ENCODE measurements around the gene FANCC.

Gene FANCC

DNA sequence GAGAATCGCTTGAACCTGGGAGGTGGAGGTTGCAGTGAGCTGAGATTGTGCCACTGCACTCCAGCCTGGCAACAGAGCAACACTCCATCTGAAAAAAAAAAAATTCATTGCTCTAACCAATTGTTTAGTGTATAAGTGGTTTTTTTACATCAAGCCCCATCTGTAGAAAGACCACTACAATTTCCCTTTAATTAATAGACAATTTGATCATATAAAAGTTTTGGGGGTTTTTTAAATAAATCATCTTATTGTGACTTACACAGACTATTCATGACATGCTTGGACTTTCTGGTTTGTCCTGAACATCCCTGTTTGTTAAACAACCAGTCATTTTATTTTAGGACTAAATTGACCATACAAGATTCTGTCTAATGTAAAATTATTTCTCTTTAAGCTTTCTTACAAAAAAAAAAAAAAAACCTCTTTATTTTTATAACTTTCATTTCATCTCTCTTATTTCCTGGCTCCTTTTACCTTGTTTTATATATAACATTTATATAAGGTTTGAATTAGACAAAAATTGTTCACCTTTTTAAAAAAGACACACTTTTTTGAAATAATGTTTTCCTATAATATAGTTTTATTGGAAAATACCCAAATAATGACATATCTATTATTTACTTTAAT, 9.8 kb upstream of the FANCC start:
- Histone ChIP-seq H3K36me3 (ENCODE audit: insufficient read depth, insufficient read length, low read length) (no peaks in the 10 kb centered on the region), H3K9ac (ENCODE audit: insufficient read length, low read depth) (no peak overlapping the region), H3K9me3 (ENCODE audit: insufficient read depth, low read length) (peaks cover 72% of the 10 kb centered on the region), H3K27me3 (ENCODE audit: insufficient read depth, insufficient read length) (no peaks in the 10 kb centered on the region), H3K4me1 (ENCODE audit: insufficient read depth, insufficient read length) (no peaks in the 10 kb centered on the region), H3K4me3 (ENCODE audit: insufficient read length, low read depth) (no peak overlapping the region)
- no peak for DNase-seq (ENCODE audit: low read depth, low spot score)
- TF ChIP-seq SUZ12 (IDR thresholded peaks at IDR 0.05; ENCODE audit: extremely low read depth, insufficient read depth, insufficient read length): no peak

DNA sequence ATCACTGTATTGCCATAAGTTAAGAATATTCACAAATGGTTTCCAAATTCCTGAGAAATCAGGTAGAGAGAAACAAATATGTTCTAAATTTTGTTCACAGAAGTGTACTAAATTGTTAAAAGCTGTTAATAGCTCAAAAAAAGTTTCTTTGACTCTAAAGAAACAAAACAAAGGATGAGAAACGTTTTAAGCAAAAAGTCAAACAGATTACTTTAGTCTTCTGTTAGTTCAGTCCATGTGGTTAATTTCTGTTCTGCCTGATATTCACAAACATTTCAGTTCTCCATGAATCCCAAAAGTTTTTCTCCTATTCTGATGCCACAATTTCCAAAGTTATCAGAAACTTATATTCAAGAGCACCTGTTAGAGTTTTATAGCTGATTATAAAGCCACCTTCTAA, 7.7 kb upstream of the FANCC start:
- peaks cover 73% of the 10 kb centered on the region for H3K9me3 ChIP-seq (ENCODE audit: insufficient read depth, low read length)
- H3K9ac ChIP-seq (ENCODE audit: insufficient read length, low read depth): no peak overlapping the region
- H3K4me3 ChIP-seq (ENCODE audit: insufficient read length, low read depth): no peak overlapping the region
- H3K4me1 ChIP-seq (ENCODE audit: insufficient read depth, insufficient read length): no peaks in the 10 kb centered on the region
- no peaks in the 10 kb centered on the region for H3K36me3 ChIP-seq (ENCODE audit: insufficient read depth, insufficient read length, low read length)
- no peaks in the 10 kb centered on the region for H3K27me3 ChIP-seq (ENCODE audit: insufficient read depth, insufficient read length)
- DNase-seq (ENCODE audit: low read depth, low spot score): no peak
- TF ChIP-seq YY1 (IDR thresholded peaks at IDR 0.05; ENCODE audit: insufficient read depth, insufficient read length) (no peak), ZNF274 (IDR thresholded peaks at IDR 0.05; ENCODE audit: low read depth, low read length) (no peak), SUZ12 (IDR thresholded peaks at IDR 0.05; ENCODE audit: extremely low read depth, insufficient read depth, insufficient read length) (no peak)

DNA sequence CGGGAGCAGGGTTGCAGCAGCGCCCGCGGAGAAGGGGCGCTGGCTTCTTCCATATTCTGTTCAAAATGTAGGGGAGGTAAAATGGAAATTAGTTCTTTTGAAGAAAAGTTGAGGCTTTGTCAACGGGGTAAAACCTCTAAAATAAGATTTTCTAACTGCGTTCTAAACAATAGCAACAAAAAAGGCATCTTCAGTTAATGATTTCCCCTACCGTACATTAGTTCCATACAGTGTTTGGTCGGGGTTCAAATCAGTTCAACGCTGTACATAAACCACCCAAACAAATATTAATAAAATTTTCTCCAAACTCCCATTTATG, 343 bp upstream of the FANCC start:
- Histone ChIP-seq H3K4me3 (ENCODE audit: insufficient read length, low read depth) (peak overlapping the region; percentile 77), H3K9me3 (ENCODE audit: insufficient read depth, low read length) (peaks cover 8% of the 10 kb centered on the region; the same call in 1 of the 2 replicates), H3K27me3 (ENCODE audit: insufficient read depth, insufficient read length) (no peaks in the 10 kb centered on the region), H3K4me1 (ENCODE audit: insufficient read depth, insufficient read length) (no peaks in the 10 kb centered on the region), H3K9ac (ENCODE audit: insufficient read length, low read depth) (peak overlapping the region; percentile 95), H3K36me3 (ENCODE audit: insufficient read depth, insufficient read length, low read length) (peaks cover 8% of the 10 kb centered on the region)
- TF ChIP-seq SUZ12 (IDR thresholded peaks at IDR 0.05; ENCODE audit: extremely low read depth, insufficient read depth, insufficient read length) (no peak), YY1 (IDR thresholded peaks at IDR 0.05; ENCODE audit: insufficient read depth, insufficient read length) (no peak)
- DNase-seq (ENCODE audit: low read depth, low spot score): no peak

DNA sequence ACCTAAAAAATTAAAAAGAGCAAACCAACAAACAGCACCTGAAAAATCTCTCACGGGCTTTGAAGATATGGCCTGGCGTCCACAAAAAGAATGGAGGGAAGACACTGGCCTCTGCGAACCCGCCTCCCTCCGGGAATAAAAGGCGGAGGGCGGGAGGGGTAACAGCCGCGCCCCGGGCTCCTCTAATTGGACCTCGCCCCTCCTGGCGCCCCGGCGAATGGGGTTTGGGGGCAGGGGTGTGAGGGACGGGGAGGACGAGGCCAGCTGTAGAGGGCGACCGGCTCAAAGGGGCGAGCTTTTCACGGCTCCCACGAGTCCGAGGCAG, 753 bp downstream of the FANCC start:
- peak overlapping the region; percentile 49 for H3K4me3 ChIP-seq (ENCODE audit: insufficient read length, low read depth)
- no peaks in the 10 kb centered on the region for H3K9me3 ChIP-seq (ENCODE audit: insufficient read depth, low read length)
- TF ChIP-seq SUZ12 (IDR thresholded peaks at IDR 0.05; ENCODE audit: extremely low read depth, insufficient read depth, insufficient read length): no peak
- TF ChIP-seq ZNF274 (IDR thresholded peaks at IDR 0.05; ENCODE audit: low read depth, low read length): no peak
- TF ChIP-seq YY1 (IDR thresholded peaks at IDR 0.05; ENCODE audit: insufficient read depth, insufficient read length): no peak
- H3K4me1 ChIP-seq (ENCODE audit: insufficient read depth, insufficient read length): no peaks in the 10 kb centered on the region
- DNase-seq (ENCODE audit: low read depth, low spot score): peak; percentile 79
- H3K9ac ChIP-seq (ENCODE audit: insufficient read length, low read depth): peak overlapping the region; percentile 79
- H3K27me3 ChIP-seq (ENCODE audit: insufficient read depth, insufficient read length): no peaks in the 10 kb centered on the region
- peaks cover 11% of the 10 kb centered on the region for H3K36me3 ChIP-seq (ENCODE audit: insufficient read depth, insufficient read length, low read length)

DNA sequence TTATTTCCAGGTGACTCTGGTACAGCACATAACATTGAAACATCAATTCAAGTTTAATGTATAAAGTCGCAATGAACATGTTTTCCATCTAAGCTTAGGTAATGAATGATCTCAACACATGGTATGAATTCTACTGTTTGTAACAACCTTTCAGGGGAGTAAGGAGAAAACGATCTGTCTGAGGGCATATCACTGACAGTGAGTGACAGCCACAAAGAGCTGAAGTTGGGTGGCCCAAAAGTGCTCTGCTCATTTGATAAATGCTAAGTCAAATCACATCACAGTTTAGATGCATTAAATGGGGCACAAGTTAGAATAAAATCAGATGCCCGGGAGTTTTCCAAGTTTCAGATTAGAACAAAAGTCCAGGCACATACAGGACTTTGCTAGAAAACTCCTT, 1.2 kb downstream of the FANCC start:
- H3K4me3 ChIP-seq (ENCODE audit: insufficient read length, low read depth): peak overlapping the region; percentile 49
- DNase-seq (ENCODE audit: low read depth, low spot score): no peak
- no peaks in the 10 kb centered on the region for H3K27me3 ChIP-seq (ENCODE audit: insufficient read depth, insufficient read length)
- peak overlapping the region; percentile 73 for H3K9ac ChIP-seq (ENCODE audit: insufficient read length, low read depth)
- TF ChIP-seq ZNF274 (IDR thresholded peaks at IDR 0.05; ENCODE audit: low read depth, low read length) (no peak), SUZ12 (IDR thresholded peaks at IDR 0.05; ENCODE audit: extremely low read depth, insufficient read depth, insufficient read length) (no peak), YY1 (IDR thresholded peaks at IDR 0.05; ENCODE audit: insufficient read depth, insufficient read length) (no peak)
- no peaks in the 10 kb centered on the region for H3K9me3 ChIP-seq (ENCODE audit: insufficient read depth, low read length)
- H3K4me1 ChIP-seq (ENCODE audit: insufficient read depth, insufficient read length): no peaks in the 10 kb centered on the region
- peaks cover 11% of the 10 kb centered on the region for H3K36me3 ChIP-seq (ENCODE audit: insufficient read depth, insufficient read length, low read length)

DNA sequence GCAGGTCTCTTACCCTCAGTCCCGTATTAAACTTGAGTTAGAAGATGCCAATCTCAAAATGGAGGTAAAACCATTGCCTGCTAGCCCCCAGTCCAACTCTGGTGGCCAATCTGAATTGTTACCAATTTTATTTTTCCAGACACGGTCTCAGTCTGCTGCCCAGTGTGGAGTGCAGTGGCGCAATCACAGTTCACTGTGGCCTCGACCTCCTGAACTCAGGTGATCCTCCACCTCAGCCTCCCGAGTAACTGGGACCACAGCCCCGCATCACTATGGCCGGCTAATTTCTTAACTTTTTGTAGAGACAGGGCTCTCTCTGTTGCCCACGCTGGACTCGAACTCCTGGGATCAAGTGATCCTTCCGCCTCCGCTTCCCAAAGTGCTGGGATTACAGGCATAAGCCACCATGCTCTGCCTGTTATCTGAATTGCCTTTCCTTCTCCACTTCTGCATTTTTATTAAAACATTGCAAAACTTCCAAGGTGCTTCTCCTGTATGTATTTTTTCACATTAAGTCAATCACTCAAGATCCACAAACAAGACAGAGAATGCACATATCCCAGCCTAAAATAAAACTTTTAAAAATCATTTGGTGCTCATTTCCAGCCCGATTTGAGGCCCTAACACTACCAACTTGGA, 2.3 kb downstream of the FANCC start:
- TF ChIP-seq YY1 (IDR thresholded peaks at IDR 0.05; ENCODE audit: insufficient read depth, insufficient read length) (no peak), ZNF274 (IDR thresholded peaks at IDR 0.05; ENCODE audit: low read depth, low read length) (no peak), SUZ12 (IDR thresholded peaks at IDR 0.05; ENCODE audit: extremely low read depth, insufficient read depth, insufficient read length) (no peak)
- Histone ChIP-seq H3K27me3 (ENCODE audit: insufficient read depth, insufficient read length) (no peaks in the 10 kb centered on the region), H3K9ac (ENCODE audit: insufficient read length, low read depth) (peak overlapping the region; percentile 47), H3K4me3 (ENCODE audit: insufficient read length, low read depth) (no peak overlapping the region), H3K9me3 (ENCODE audit: insufficient read depth, low read length) (no peaks in the 10 kb centered on the region), H3K36me3 (ENCODE audit: insufficient read depth, insufficient read length, low read length) (peaks cover 11% of the 10 kb centered on the region), H3K4me1 (ENCODE audit: insufficient read depth, insufficient read length) (no peaks in the 10 kb centered on the region)
- DNase-seq (ENCODE audit: low read depth, low spot score): no peak

DNA sequence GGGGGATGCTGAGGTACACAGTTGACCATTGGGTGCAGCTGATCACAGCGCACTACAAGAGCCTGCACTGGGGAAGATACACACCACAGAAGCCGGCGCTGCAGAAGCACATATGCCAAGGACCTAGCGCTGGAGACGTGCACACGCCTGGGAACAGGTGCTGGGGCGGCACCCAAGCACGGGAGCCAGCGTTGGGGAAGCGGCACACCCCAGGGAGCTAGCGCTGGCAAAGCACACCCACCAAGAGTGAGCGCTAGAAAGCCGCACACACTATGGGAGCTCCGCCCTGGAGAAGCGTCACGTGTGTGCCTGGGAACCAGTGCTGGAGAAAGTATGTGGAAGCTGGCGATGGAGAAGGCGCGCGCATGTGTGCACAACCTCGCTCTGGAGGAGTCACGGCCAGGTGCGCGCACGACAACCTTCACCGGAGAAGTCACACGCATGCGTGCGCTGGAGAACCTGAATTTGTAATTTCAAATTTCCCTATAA, 4.5 kb downstream of the FANCC start:
- H3K4me3 ChIP-seq (ENCODE audit: insufficient read length, low read depth): no peak overlapping the region
- no peak for TF ChIP-seq SUZ12 (IDR thresholded peaks at IDR 0.05; ENCODE audit: extremely low read depth, insufficient read depth, insufficient read length)
- no peak for TF ChIP-seq YY1 (IDR thresholded peaks at IDR 0.05; ENCODE audit: insufficient read depth, insufficient read length)
- TF ChIP-seq ZNF274 (IDR thresholded peaks at IDR 0.05; ENCODE audit: low read depth, low read length): no peak
- H3K9ac ChIP-seq (ENCODE audit: insufficient read length, low read depth): no peak overlapping the region

More for the DNA sequence above, 4.5 kb downstream of the FANCC start:
- Histone ChIP-seq H3K9me3 (ENCODE audit: insufficient read depth, low read length) (no peaks in the 10 kb centered on the region), H3K27me3 (ENCODE audit: insufficient read depth, insufficient read length) (no peaks in the 10 kb centered on the region), H3K4me1 (ENCODE audit: insufficient read depth, insufficient read length) (no peaks in the 10 kb centered on the region), H3K36me3 (ENCODE audit: insufficient read depth, insufficient read length, low read length) (peaks cover 15% of the 10 kb centered on the region)
- no peak for DNase-seq (ENCODE audit: low read depth, low spot score)
